NT2/D1 (cell line): ENCODE data around the gene TGOLN2.

Experiments used
- SUZ12 ChIP-seq: IDR thresholded peaks from 2 replicates; pipeline ENCODE4 v1.6.1; 2011; ENCODE audit not compliant: insufficient read length, insufficient read depth; ENCODE audit errors: extremely low read depth
- YY1 ChIP-seq: IDR thresholded peaks from 2 replicates; pipeline ENCODE4 v1.6.1; 2011; ENCODE audit not compliant: insufficient read length, insufficient read depth
- ZNF274 ChIP-seq: IDR thresholded peaks from 2 replicates; pipeline ENCODE4 v1.6.1; 2011; ENCODE audit warnings: mild to moderate bottlenecking, low read depth, low read length

DNA sequence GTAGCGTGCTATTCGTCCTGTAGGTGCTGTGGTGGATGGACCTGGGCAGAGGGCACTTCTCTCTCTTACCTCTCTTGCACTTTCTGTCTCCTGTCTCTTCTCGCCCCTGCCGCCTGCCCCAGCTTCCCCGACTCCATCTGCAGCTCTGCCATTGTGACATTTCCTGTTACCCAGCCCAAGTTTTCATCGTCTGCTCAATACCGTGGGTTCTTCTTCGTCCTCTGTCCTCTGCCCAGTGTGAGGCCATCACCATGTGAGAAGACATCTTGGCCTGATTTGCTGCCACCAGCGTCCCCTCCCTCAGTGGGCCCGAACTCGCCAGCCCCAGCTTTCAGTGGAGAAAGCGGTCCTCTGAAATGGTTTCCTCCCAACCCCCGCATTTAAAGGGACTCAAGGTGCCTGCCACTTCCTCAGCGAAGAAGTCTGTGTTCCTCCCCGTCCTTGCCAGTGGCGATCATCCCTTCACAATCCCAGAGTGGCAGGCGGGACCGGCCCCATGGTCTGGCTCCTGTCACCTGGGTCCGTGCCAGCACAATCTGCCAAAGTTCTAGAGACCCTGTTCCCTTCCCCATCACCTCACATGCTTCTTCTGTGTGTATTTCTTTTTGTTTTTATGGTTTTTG is 18.0 kb downstream of the TGOLN2 start:
- TF ChIP-seq YY1 (no peak), ZNF274 (no peak), SUZ12 (no peak)
